ENCODE results near the gene LONRF3.

GRCh38 chrX:119055687-119056086, 81.3 kb downstream of the LONRF3 start:
- TF ChIP-seq POLR2A (IDR thresholded peaks at IDR 0.05) (no peak), CTCF (IDR thresholded peaks at IDR 0.05) (no peak), EP300 (IDR thresholded peaks at IDR 0.05) (no peak)
